Measurements from ENCODE around the gene DNAJC21.

DNA sequence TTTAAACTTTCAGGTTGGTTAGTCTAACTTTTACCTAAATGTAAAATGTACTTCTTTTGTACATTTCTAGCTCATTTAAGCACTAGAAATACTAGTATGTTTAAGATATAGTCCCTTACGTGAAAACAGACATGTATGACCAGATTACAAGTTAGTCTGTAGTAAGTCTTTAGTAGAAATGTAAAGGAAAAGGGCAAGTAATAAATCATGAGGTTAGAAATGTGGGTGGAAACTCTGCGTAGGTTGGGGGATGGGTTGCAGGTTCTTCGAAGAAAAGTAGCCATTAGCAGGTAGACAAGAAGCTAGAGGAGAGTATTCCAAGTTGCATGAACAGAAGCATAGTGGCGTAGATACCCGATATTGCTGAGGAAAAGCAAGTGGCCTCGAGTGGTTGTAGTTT is 36.9 kb upstream of the DNAJC21 start:
- no peak for TF ChIP-seq EZH2 (IDR thresholded peaks at IDR 0.05; ENCODE audit: low read length)
- TF ChIP-seq, protein P1, sequence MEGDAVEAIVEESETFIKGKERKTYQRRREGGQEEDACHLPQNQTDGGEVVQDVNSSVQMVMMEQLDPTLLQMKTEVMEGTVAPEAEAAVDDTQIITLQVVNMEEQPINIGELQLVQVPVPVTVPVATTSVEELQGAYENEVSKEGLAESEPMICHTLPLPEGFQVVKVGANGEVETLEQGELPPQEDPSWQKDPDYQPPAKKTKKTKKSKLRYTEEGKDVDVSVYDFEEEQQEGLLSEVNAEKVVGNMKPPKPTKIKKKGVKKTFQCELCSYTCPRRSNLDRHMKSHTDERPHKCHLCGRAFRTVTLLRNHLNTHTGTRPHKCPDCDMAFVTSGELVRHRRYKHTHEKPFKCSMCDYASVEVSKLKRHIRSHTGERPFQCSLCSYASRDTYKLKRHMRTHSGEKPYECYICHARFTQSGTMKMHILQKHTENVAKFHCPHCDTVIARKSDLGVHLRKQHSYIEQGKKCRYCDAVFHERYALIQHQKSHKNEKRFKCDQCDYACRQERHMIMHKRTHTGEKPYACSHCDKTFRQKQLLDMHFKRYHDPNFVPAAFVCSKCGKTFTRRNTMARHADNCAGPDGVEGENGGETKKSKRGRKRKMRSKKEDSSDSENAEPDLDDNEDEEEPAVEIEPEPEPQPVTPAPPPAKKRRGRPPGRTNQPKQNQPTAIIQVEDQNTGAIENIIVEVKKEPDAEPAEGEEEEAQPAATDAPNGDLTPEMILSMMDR (optimal IDR thresholded peaks at IDR 0.05 in 1 of 3, IDR thresholded peaks at IDR 0.05 in 1 of 3, conservative IDR thresholded peaks at IDR 0.05 in 1 of 3; ENCODE audit: extremely low read depth in 1 of 3, insufficient read depth in 2 of 3, low read length in 3 of 3): no peak

Data from keratinocyte (primary cell).